Liver (tissue), 9 donors: ENCODE results near the gene SMYD3. TPM values are rescaled to one million over a fixed set of nuclear protein-coding genes. Genes with fewer than 3 reads are reported as not detected.

Experiments
- DNase-seq: peaks from one replicate; pipeline ENCODE4 v3.0.0-alpha.2; 2017; ENCODE audit warnings: low spot score
- H3K27ac ChIP-seq, 2 donors: one replicate each; pipeline ENCODE4 v1.7.0; 2013; ENCODE audit warnings: inconsistent platforms in 2 of 2, low read length in 2 of 2, control low read depth in 1 of 2, low read depth in 1 of 2, mild to moderate bottlenecking in 1 of 2
- H3K27me3 ChIP-seq, 4 donors: one replicate each; pipeline versions ENCODE4 v1.6.1 to v1.7.0; 2013; ENCODE audit warnings: low read length in 3 of 4, inconsistent platforms in 1 of 4, mild to moderate bottlenecking in 1 of 4, moderate library complexity in 1 of 4; ENCODE audit not compliant: control insufficient read depth in 4 of 4, insufficient read depth in 4 of 4
- H3K36me3 ChIP-seq, 4 donors: one replicate each; pipeline versions ENCODE4 v1.6.1 to v1.7.0; 2013; ENCODE audit warnings: low read length in 3 of 4, mild to moderate bottlenecking in 3 of 4, low read depth in 1 of 4, moderate library complexity in 1 of 4; ENCODE audit not compliant: control insufficient read depth in 4 of 4, insufficient read depth in 3 of 4
- H3K4me1 ChIP-seq, 4 donors: one replicate each; pipeline versions ENCODE4 v1.6.1 to v1.7.0; 2013; ENCODE audit warnings: low read length in 3 of 4, mild to moderate bottlenecking in 3 of 4, moderate library complexity in 1 of 4; ENCODE audit not compliant: control insufficient read depth in 4 of 4, insufficient read depth in 4 of 4
- H3K4me3 ChIP-seq, 3 donors: one replicate each; pipeline versions ENCODE4 v1.6.1 to v1.7.0; 2013; ENCODE audit warnings: low read length in 3 of 3, control low read depth in 1 of 3, low read depth in 1 of 3, mild to moderate bottlenecking in 1 of 3
- H3K9ac ChIP-seq, 2 donors: one replicate each; pipeline ENCODE4 v1.7.0; 2013; ENCODE audit warnings: low read length in 2 of 2, mild to moderate bottlenecking in 2 of 2, moderate library complexity in 2 of 2, control low read depth in 1 of 2, low read depth in 1 of 2
- H3K9me3 ChIP-seq, 4 donors: one replicate each; pipeline versions ENCODE4 v1.6.1 to v1.7.0; 2013; ENCODE audit warnings: low read length in 3 of 4; ENCODE audit not compliant: control insufficient read depth in 4 of 4
- ATF3 ChIP-seq: IDR thresholded peaks from 2 replicates; pipeline ENCODE4 v1.6.1; 2016; ENCODE audit warnings: antibody characterized with exemption
- EGR1 ChIP-seq, 2 donors: IDR thresholded peaks; 2 replicates each; pipeline ENCODE4 v1.6.1; 2016 to 2018; ENCODE audit warnings: antibody characterized with exemption in 2 of 2, low read depth in 2 of 2
- FOXA1 ChIP-seq: IDR thresholded peaks from 2 replicates; pipeline ENCODE4 v1.6.1; 2016; ENCODE audit warnings: antibody characterized with exemption
- GABPA ChIP-seq, 2 donors: IDR thresholded peaks in 1 of 2; conservative IDR thresholded peaks in 1 of 2; 2 replicates each; pipeline ENCODE4 v1.6.1; 2016; ENCODE audit warnings: antibody characterized with exemption in 2 of 2, mild to moderate bottlenecking in 1 of 2, moderate library complexity in 1 of 2
- HNF4G ChIP-seq: IDR thresholded peaks from 2 replicates; pipeline ENCODE4 v1.6.1; 2016; ENCODE audit warnings: antibody characterized with exemption
- NR2F2 ChIP-seq: IDR thresholded peaks from 2 replicates; pipeline ENCODE4 v1.6.1; 2016; ENCODE audit warnings: antibody characterized with exemption
- RAD21 ChIP-seq, 2 donors: IDR thresholded peaks; 2 replicates each; pipeline ENCODE4 v1.6.1; 2016; ENCODE audit warnings: antibody characterized with exemption in 2 of 2, mild to moderate bottlenecking in 2 of 2
- REST ChIP-seq: IDR thresholded peaks from 2 replicates; pipeline ENCODE4 v1.6.1; 2016; ENCODE audit warnings: antibody characterized with exemption, mild to moderate bottlenecking
- SP1 ChIP-seq: IDR thresholded peaks from 2 replicates; pipeline ENCODE4 v1.6.1; 2018; ENCODE audit warnings: antibody characterized with exemption, mild to moderate bottlenecking
- YY1 ChIP-seq: IDR thresholded peaks from 2 replicates; pipeline ENCODE4 v1.6.1; 2016; ENCODE audit warnings: antibody characterized with exemption, mild to moderate bottlenecking
- ZBTB33 ChIP-seq: IDR thresholded peaks from 2 replicates; pipeline ENCODE4 v1.6.1; 2016; ENCODE audit warnings: antibody characterized with exemption
- WGBS: extraction: QIAGEN DNeasy Blood & Tissue Kit; methylation state at CpG from one replicate; pipeline ENCODE4 v1.1.7; 2013; 5-methylcytosine and 5-hydroxymethylcytosine counted together
- polyA plus RNA-seq, 2 donors: library from polyadenylated mRNA; stranded (reverse) in 1 of 2; unstranded in 1 of 2; fragments of 200-250 nt in 1 of 2; fragments of >200 nt in 1 of 2; fragmentation: Nextera tagmentation in 1 of 2; extraction: Ambion mirVana in 1 of 2; gene quantifications; one replicate each; pipeline versions ENCODE4 v1.2.1 to v1.2.3, GENCODE V29; 2013 to 2015
- total RNA-seq, 2 donors: library from RNA; depleted of rRNA; stranded (reverse); fragments of >200 nt; gene quantifications; one replicate each; pipeline ENCODE4 v1.2.3, GENCODE V29; 2014
- donor health status: healthy.
- donor health status: healthy.
- donor health status: healthy.
- donor health status: healthy.
- donor health status: healthy.

Gene SMYD3
- total and polyA plus RNA-seq, 4 donors, result 3.1 to 9.1 (median 8.0) TPM

GRCh38 chr1:245862812-245863540, 644.1 kb downstream of the SMYD3 start (continued):
- TF ChIP-seq REST, result no peak
- no peak for TF ChIP-seq FOXA1
- no peak for TF ChIP-seq RAD21 (IDR thresholded peaks at IDR 0.05)

GRCh38 chr1:245860657-245861544, 646.2 kb downstream of the SMYD3 start:
- Histone ChIP-seq H3K4me1 (no peaks in the 10 kb centered on the region), H3K27me3 (no peaks in the 10 kb centered on the region), H3K4me3 (no peak overlapping the region), H3K27ac (no peak overlapping the region), H3K36me3 (no peaks in the 10 kb centered on the region), H3K9me3 (no peaks in the 10 kb centered on the region), H3K9ac (no peak overlapping the region)
- no peak for DNase-seq
- WGBS, result 80% methylated on average over 8 of the region's 8 CpGs
- no peak for TF ChIP-seq NR2F2
- no peak for TF ChIP-seq ATF3
- no peak for TF ChIP-seq YY1

GRCh38 chr1:245859493-245860114, 647.5 kb downstream of the SMYD3 start:
- Histone ChIP-seq H3K4me3 (no peak overlapping the region), H3K9ac (no peak overlapping the region), H3K4me1 (no peaks in the 10 kb centered on the region), H3K27ac (no peak overlapping the region), H3K36me3 (no peaks in the 10 kb centered on the region), H3K9me3 (peaks cover 0 to under 1% (median 0%) of the 10 kb centered on the region in 4 donors), H3K27me3 (no peaks in the 10 kb centered on the region)
- TF ChIP-seq EGR1 (IDR thresholded peaks at IDR 0.05; ENCODE audit: low read depth in 2 of 2) (no peak), ZBTB33 (no peak), HNF4G (no peak), SP1 (no peak), FOXA1 (no peak), NR2F2 (no peak), ATF3 (no peak), GABPA (IDR thresholded peaks at IDR 0.05 in 1 of 2, conservative IDR thresholded peaks at IDR 0.05 in 1 of 2) (no peak)
- 91% methylated on average over 9 of the region's 9 CpGs for WGBS
- no peak for DNase-seq
